ENCODE results near the gene NEDD4L. TPM values are rescaled to one million over a fixed set of nuclear protein-coding genes. Genes with fewer than 3 reads are reported as not detected.

The NEDD4L gene
- polyA plus RNA-seq, 1 donor (not counting 4 experiments of a cell fraction or from before 2014, with no cell fraction given): 52.6 TPM

DNA sequence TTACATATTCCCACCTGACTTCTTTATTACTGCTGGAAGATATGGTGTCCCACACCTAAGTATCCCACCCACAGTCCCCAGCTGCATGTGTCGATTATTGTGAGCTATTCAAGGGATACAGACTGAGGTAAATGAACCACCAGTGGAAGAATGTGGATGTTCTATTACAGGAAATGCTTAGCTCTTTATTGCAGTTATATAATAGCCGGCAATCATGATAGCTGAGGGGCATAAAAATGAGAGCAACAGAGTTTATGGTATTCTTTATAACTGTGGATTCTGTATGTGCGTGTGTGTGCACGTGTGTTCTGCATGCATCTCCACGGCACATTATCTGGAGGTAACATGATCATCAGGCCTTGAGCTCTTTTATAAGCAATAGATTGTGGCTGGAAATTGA, 198.9 kb downstream of the NEDD4L start:
- dilution Hi-C loops (cut with MboI; ENCODE audit: extremely low pct_ligation_motif_present, low sequenced_read_pairs): no loop called here
- H3K4me2 ChIP-seq (ENCODE audit: control insufficient read depth, extremely low read depth, insufficient read depth, low read depth, low read length): no peak overlapping the region
- H3K79me2 ChIP-seq (ENCODE audit: control insufficient read depth, insufficient read depth, low read length): peaks cover 86% of the 10 kb centered on the region
- H3K36me3 ChIP-seq (ENCODE audit: control insufficient read depth in 2 of 2, extremely low read depth in 1 of 2, insufficient read depth in 2 of 2, low read length in 2 of 2): peaks cover 3 to 31% of the 10 kb centered on the region in 2 experiments
- no peak overlapping the region for H3K9ac ChIP-seq (ENCODE audit: control insufficient read depth, extremely low read depth, insufficient read depth, low read length)
- H2AFZ ChIP-seq (ENCODE audit: control insufficient read depth, low read length): no peak overlapping the region
- peaks cover 34% of the 10 kb centered on the region for H4K20me1 ChIP-seq (ENCODE audit: control insufficient read depth, extremely low read depth, insufficient read depth, low read length)
- no peak for DNase-seq (ENCODE audit: low read depth, low spot score)
- H3K9me3 ChIP-seq (ENCODE audit: control insufficient read depth, low read depth, low read length): no peaks in the 10 kb centered on the region
- FAIRE-seq: no peak
- no peaks in the 10 kb centered on the region for H3K27me3 ChIP-seq (ENCODE audit: control insufficient read depth, extremely low read depth, insufficient read depth, low read length)
- peaks cover 16% of the 10 kb centered on the region for H3K9me1 ChIP-seq (ENCODE audit: control insufficient read depth, extremely low read depth, insufficient read depth, low read length)
- peaks cover 28% of the 10 kb centered on the region for H3K4me1 ChIP-seq (ENCODE audit: control insufficient read depth, extremely low read depth, insufficient read depth, low read length)
- TF ChIP-seq, protein P1, sequence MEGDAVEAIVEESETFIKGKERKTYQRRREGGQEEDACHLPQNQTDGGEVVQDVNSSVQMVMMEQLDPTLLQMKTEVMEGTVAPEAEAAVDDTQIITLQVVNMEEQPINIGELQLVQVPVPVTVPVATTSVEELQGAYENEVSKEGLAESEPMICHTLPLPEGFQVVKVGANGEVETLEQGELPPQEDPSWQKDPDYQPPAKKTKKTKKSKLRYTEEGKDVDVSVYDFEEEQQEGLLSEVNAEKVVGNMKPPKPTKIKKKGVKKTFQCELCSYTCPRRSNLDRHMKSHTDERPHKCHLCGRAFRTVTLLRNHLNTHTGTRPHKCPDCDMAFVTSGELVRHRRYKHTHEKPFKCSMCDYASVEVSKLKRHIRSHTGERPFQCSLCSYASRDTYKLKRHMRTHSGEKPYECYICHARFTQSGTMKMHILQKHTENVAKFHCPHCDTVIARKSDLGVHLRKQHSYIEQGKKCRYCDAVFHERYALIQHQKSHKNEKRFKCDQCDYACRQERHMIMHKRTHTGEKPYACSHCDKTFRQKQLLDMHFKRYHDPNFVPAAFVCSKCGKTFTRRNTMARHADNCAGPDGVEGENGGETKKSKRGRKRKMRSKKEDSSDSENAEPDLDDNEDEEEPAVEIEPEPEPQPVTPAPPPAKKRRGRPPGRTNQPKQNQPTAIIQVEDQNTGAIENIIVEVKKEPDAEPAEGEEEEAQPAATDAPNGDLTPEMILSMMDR (optimal IDR thresholded peaks at IDR 0.05 in 1 of 3, IDR thresholded peaks at IDR 0.05 in 1 of 3, conservative IDR thresholded peaks at IDR 0.05 in 1 of 3; ENCODE audit: extremely low read depth in 1 of 3, insufficient read depth in 2 of 3, low read length in 3 of 3): no peak
- TF ChIP-seq EZH2 (IDR thresholded peaks at IDR 0.05; ENCODE audit: low read length): no peak
- H3K27ac ChIP-seq (ENCODE audit: control insufficient read depth, insufficient read depth, low read length): no peak overlapping the region
- no peak overlapping the region for H3K4me3 ChIP-seq (ENCODE audit: control insufficient read depth in 2 of 3, extremely low read depth in 1 of 3, insufficient read depth in 2 of 3, low read depth in 1 of 3, low read length in 3 of 3)

GRCh38 chr18:58243401-58243800, 199.4 kb downstream of the NEDD4L start:
- FAIRE-seq (no peak), DNase-seq (ENCODE audit: low read depth, low spot score) (no peak)
- H2AFZ ChIP-seq (ENCODE audit: control insufficient read depth, low read length): no peak overlapping the region
- H3K79me2 ChIP-seq (ENCODE audit: control insufficient read depth, insufficient read depth, low read length): peaks cover 84% of the 10 kb centered on the region
- H3K4me3 ChIP-seq (ENCODE audit: control insufficient read depth in 2 of 3, extremely low read depth in 1 of 3, insufficient read depth in 2 of 3, low read depth in 1 of 3, low read length in 3 of 3): no peak overlapping the region
- H3K27me3 ChIP-seq (ENCODE audit: control insufficient read depth, extremely low read depth, insufficient read depth, low read length): no peaks in the 10 kb centered on the region
- dilution Hi-C loops (cut with MboI; ENCODE audit: extremely low pct_ligation_motif_present, low sequenced_read_pairs): no loop called here
- no peak overlapping the region for H3K4me2 ChIP-seq (ENCODE audit: control insufficient read depth, extremely low read depth, insufficient read depth, low read depth, low read length)
- no peak overlapping the region for H3K27ac ChIP-seq (ENCODE audit: control insufficient read depth, insufficient read depth, low read length)
- peaks cover 34% of the 10 kb centered on the region for H4K20me1 ChIP-seq (ENCODE audit: control insufficient read depth, extremely low read depth, insufficient read depth, low read length)
- H3K9me1 ChIP-seq (ENCODE audit: control insufficient read depth, extremely low read depth, insufficient read depth, low read length): peaks cover 16% of the 10 kb centered on the region
- peaks cover 28% of the 10 kb centered on the region for H3K4me1 ChIP-seq (ENCODE audit: control insufficient read depth, extremely low read depth, insufficient read depth, low read length)
- TF ChIP-seq, protein P1 (optimal IDR thresholded peaks at IDR 0.05 in 1 of 3, IDR thresholded peaks at IDR 0.05 in 1 of 3, conservative IDR thresholded peaks at IDR 0.05 in 1 of 3; ENCODE audit: extremely low read depth in 1 of 3, insufficient read depth in 2 of 3, low read length in 3 of 3): no peak
- TF ChIP-seq EZH2 (IDR thresholded peaks at IDR 0.05; ENCODE audit: low read length): no peak
- no peak overlapping the region for H3K9ac ChIP-seq (ENCODE audit: control insufficient read depth, extremely low read depth, insufficient read depth, low read length)
- no peaks in the 10 kb centered on the region for H3K9me3 ChIP-seq (ENCODE audit: control insufficient read depth, low read depth, low read length)
- peaks cover 3 to 31% of the 10 kb centered on the region in 2 experiments for H3K36me3 ChIP-seq (ENCODE audit: control insufficient read depth in 2 of 2, extremely low read depth in 1 of 2, insufficient read depth in 2 of 2, low read length in 2 of 2)

All from keratinocyte (primary cell).